HG02642 (cell line): Measurements from ENCODE around the gene RNF41.
"Not testable (repeated sequence)": the region's sequence is repeated elsewhere in the genome, so short reads cannot be mapped to it uniquely, and the experiment has no call there.

Source experiments
- ATAC-seq: cut with Tn5 transposase; IDR thresholded peaks from one replicate; pipeline ENCODE4 v1.9.1; 2021; ENCODE audit warnings: mild to moderate bottlenecking; ENCODE audit not compliant: unreplicated experiment, poor library complexity

Gene RNF41

GRCh38 chr12:56221757-56222530 is at the start of gene RNF41:
TSS of gene RNF41 (minus strand) at chr12:56221922. CDS start at chr12:56214047, 7,875 bp downstream.
- peak; percentile 75 for ATAC-seq

GRCh38 chr12:56271031-56271430 is 49.3 kb upstream of the RNF41 start:
- ATAC-seq = no peak

GRCh38 chr12:56267443-56268071 is 45.8 kb upstream of the RNF41 start:
- no peak for ATAC-seq

- ATAC-seq = peak; percentile 91
Observed at GRCh38 chr12:56266693-56267442, 45.1 kb upstream of the RNF41 start, which contains the start of gene COQ10A. TSS of gene COQ10A (plus strand) at chr12:56266942. CDS start at chr12:56267119, 177 bp downstream.

GRCh38 chr12:56266068-56266692 is 44.5 kb upstream of the RNF41 start:
- ATAC-seq = not testable (repeated sequence)

GRCh38 chr12:56262955-56263354 is 41.2 kb upstream of the RNF41 start:
- not testable (repeated sequence) for ATAC-seq

GRCh38 chr12:56261503-56262232 is 39.9 kb upstream of the RNF41 start:
- ATAC-seq = no peak

GRCh38 chr12:56260921-56261320 is 39.2 kb upstream of the RNF41 start:
- no peak for ATAC-seq

- no peak for ATAC-seq
Observed at GRCh38 chr12:56260380-56260779, 38.7 kb upstream of the RNF41 start.

- no peak for ATAC-seq
Observed at GRCh38 chr12:56258820-56259183, 37.1 kb upstream of the RNF41 start.

- ATAC-seq = peak; percentile 94
Observed at GRCh38 chr12:56258068-56258819, 36.5 kb upstream of the RNF41 start, which contains the start of gene ANKRD52. TSS of gene ANKRD52 (minus strand) at chr12:56258384. CDS start at chr12:56258269, 115 bp downstream.

GRCh38 chr12:56257491-56258067 is 35.9 kb upstream of the RNF41 start:
- peak; percentile 2 for ATAC-seq

GRCh38 chr12:56257071-56257470 is 35.3 kb upstream of the RNF41 start:
- no peak for ATAC-seq

- no peak for ATAC-seq
Observed at GRCh38 chr12:56256326-56256960, 34.7 kb upstream of the RNF41 start.

- no peak for ATAC-seq
Observed at GRCh38 chr12:56255671-56256070, 33.9 kb upstream of the RNF41 start.

- no peak for ATAC-seq
Observed at GRCh38 chr12:56253091-56253490, 31.4 kb upstream of the RNF41 start.

GRCh38 chr12:56252649-56253048 is 30.9 kb upstream of the RNF41 start:
- no peak for ATAC-seq

- ATAC-seq = no peak
Observed at GRCh38 chr12:56248711-56249110, 27.0 kb upstream of the RNF41 start.
